ENCODE data around the gene CEP76. TPM values are rescaled to one million over a fixed set of nuclear protein-coding genes. Genes with fewer than 3 reads are reported as not detected.
"Not testable (repeated sequence)": the region's sequence is repeated elsewhere in the genome, so short reads cannot be mapped to it uniquely, and the experiment has no call there.

Gene CEP76
- total and polyA plus RNA-seq, 2 donors (not counting 1 experiment from before 2014, with no cell fraction given), result 5.3 to 10.0 TPM

- Histone ChIP-seq H4K20me1 (ENCODE audit: control insufficient read depth, insufficient read depth, low read length, poor library complexity, severe bottlenecking) (no peaks in the 10 kb centered on the region), H3K4me1 (ENCODE audit: control insufficient read depth in 2 of 2, insufficient read depth in 2 of 2, low read length in 2 of 2) (no peaks in the 10 kb centered on the region), H3K27me3 (replicated peaks in 1 of 4; ENCODE audit: control extremely low read depth in 1 of 4, control insufficient read depth in 3 of 4, insufficient read depth in 4 of 4, low read length in 3 of 4) (peaks cover 0 to 7% (median 3%) of the 10 kb centered on the region in 4 experiments), H3K79me2 (ENCODE audit: control insufficient read depth, insufficient read depth, low read length) (no peaks in the 10 kb centered on the region), H3K27ac (ENCODE audit: low read length in 2 of 2) (no peak overlapping the region), H3K4me3 (ENCODE audit: control extremely low read depth in 1 of 5, extremely low read depth in 1 of 5, insufficient read depth in 1 of 5, low read depth in 2 of 5, low read length in 4 of 5) (no peak overlapping the region), H3K9ac (ENCODE audit: low read length) (no peak overlapping the region), H3K9me3 (ENCODE audit: control extremely low read depth in 1 of 3, control insufficient read depth in 2 of 3, insufficient read depth in 1 of 3, low read length in 2 of 3) (no peaks in the 10 kb centered on the region), H2AFZ (ENCODE audit: insufficient read depth, low read depth, low read length, poor library complexity, severe bottlenecking) (no peak overlapping the region), H3K4me2 (replicated peaks; ENCODE audit: low read depth, low read length, poor library complexity, severe bottlenecking) (no peak overlapping the region), H3K36me3 (replicated peaks in 1 of 2; ENCODE audit: control extremely low read depth in 1 of 2, control insufficient read depth in 1 of 2, extremely low read depth in 1 of 2, insufficient read depth in 2 of 2, low read length in 1 of 2) (no peaks in the 10 kb centered on the region)
- intact Hi-C loops (cut with micrococcal nuclease), result no loop called here
- 94% methylated on average over 6 of the region's 10 CpGs for WGBS (ENCODE audit: insufficient coverage)
- Mint-ChIP-seq H3K27ac (no peak overlapping the region), H3K9me3 (ENCODE audit: insufficient read depth) (no peaks in the 10 kb centered on the region), H3K4me3 (no peak overlapping the region), H3K4me1 (no peaks in the 10 kb centered on the region), H3K27me3 (peaks cover 29% of the 10 kb centered on the region)
- POLR2A ChIA-PET, result no interaction called here
- DNase-seq (no peak), ATAC-seq (ENCODE audit: low read depth) (no peak)
- no peak for TF ChIP-seq CTCF (IDR thresholded peaks at IDR 0.05)
- TF ChIP-seq EZH2 (IDR thresholded peaks at IDR 0.05; ENCODE audit: borderline replicate concordance, insufficient read depth, low read depth, low read length, poor library complexity, severe bottlenecking), result no peak
- CTCF ChIA-PET, result no interaction called here
Measured at GRCh38 chr18:12645751-12646203, 56.7 kb downstream of the CEP76 start.

GRCh38 chr18:12645254-12645653 is 57.3 kb downstream of the CEP76 start:
- no peaks in the 10 kb centered on the region for H3K4me1 Mint-ChIP-seq
- no peak overlapping the region for H3K27ac Mint-ChIP-seq
- H3K9ac ChIP-seq (ENCODE audit: low read length), result no peak overlapping the region
- ATAC-seq (ENCODE audit: low read depth), result no peak
- CTCF ChIA-PET, result no interaction called here
- H4K20me1 ChIP-seq (ENCODE audit: control insufficient read depth, insufficient read depth, low read length, poor library complexity, severe bottlenecking), result no peaks in the 10 kb centered on the region
- H3K27me3 ChIP-seq (replicated peaks in 1 of 4; ENCODE audit: control extremely low read depth in 1 of 4, control insufficient read depth in 3 of 4, insufficient read depth in 4 of 4, low read length in 3 of 4), result peaks cover 0 to 7% (median 3%) of the 10 kb centered on the region in 4 experiments
- H3K4me3 ChIP-seq (ENCODE audit: control extremely low read depth in 1 of 5, extremely low read depth in 1 of 5, insufficient read depth in 1 of 5, low read depth in 2 of 5, low read length in 4 of 5), result no peak overlapping the region
- H3K27me3 Mint-ChIP-seq, result peaks cover 33% of the 10 kb centered on the region
- H3K79me2 ChIP-seq (ENCODE audit: control insufficient read depth, insufficient read depth, low read length), result no peaks in the 10 kb centered on the region
- no peak overlapping the region for H2AFZ ChIP-seq (ENCODE audit: insufficient read depth, low read depth, low read length, poor library complexity, severe bottlenecking)
- no peak for DNase-seq
- H3K27ac ChIP-seq (ENCODE audit: low read length in 2 of 2), result no peak overlapping the region
- no peaks in the 10 kb centered on the region for H3K4me1 ChIP-seq (ENCODE audit: control insufficient read depth in 2 of 2, insufficient read depth in 2 of 2, low read length in 2 of 2)
- H3K4me3 Mint-ChIP-seq, result no peak overlapping the region
- H3K4me2 ChIP-seq (replicated peaks; ENCODE audit: low read depth, low read length, poor library complexity, severe bottlenecking), result no peak overlapping the region
- TF ChIP-seq EZH2 (IDR thresholded peaks at IDR 0.05; ENCODE audit: borderline replicate concordance, insufficient read depth, low read depth, low read length, poor library complexity, severe bottlenecking) (no peak), CTCF (IDR thresholded peaks at IDR 0.05) (no peak)
- H3K9me3 Mint-ChIP-seq (ENCODE audit: insufficient read depth), result no peaks in the 10 kb centered on the region
- intact Hi-C loops (cut with micrococcal nuclease), result no loop called here
- POLR2A ChIA-PET, result no interaction called here
- no peaks in the 10 kb centered on the region for H3K36me3 ChIP-seq (replicated peaks in 1 of 2; ENCODE audit: control extremely low read depth in 1 of 2, control insufficient read depth in 1 of 2, extremely low read depth in 1 of 2, insufficient read depth in 2 of 2, low read length in 1 of 2)
- H3K9me3 ChIP-seq (ENCODE audit: control extremely low read depth in 1 of 3, control insufficient read depth in 2 of 3, insufficient read depth in 1 of 3, low read length in 2 of 3), result no peaks in the 10 kb centered on the region

GRCh38 chr18:12643756-12644155 is 58.8 kb downstream of the CEP76 start:
- H3K27me3 Mint-ChIP-seq, result peaks cover 28% of the 10 kb centered on the region
- H3K36me3 ChIP-seq (replicated peaks in 1 of 2; ENCODE audit: control extremely low read depth in 1 of 2, control insufficient read depth in 1 of 2, extremely low read depth in 1 of 2, insufficient read depth in 2 of 2, low read length in 1 of 2); H3K9ac ChIP-seq (ENCODE audit: low read length); H3K27ac ChIP-seq (ENCODE audit: low read length in 2 of 2); H3K27ac Mint-ChIP-seq; H3K4me1 Mint-ChIP-seq; H3K4me2 ChIP-seq (replicated peaks; ENCODE audit: low read depth, low read length, poor library complexity, severe bottlenecking); H3K79me2 ChIP-seq (ENCODE audit: control insufficient read depth, insufficient read depth, low read length); H4K20me1 ChIP-seq (ENCODE audit: control insufficient read depth, insufficient read depth, low read length, poor library complexity, severe bottlenecking); H3K9me3 ChIP-seq (ENCODE audit: control extremely low read depth in 1 of 3, control insufficient read depth in 2 of 3, insufficient read depth in 1 of 3, low read length in 2 of 3); intact Hi-C loops (cut with micrococcal nuclease); H3K4me3 Mint-ChIP-seq; POLR2A ChIA-PET; H2AFZ ChIP-seq (ENCODE audit: insufficient read depth, low read depth, low read length, poor library complexity, severe bottlenecking); H3K4me1 ChIP-seq (ENCODE audit: control insufficient read depth in 2 of 2, insufficient read depth in 2 of 2, low read length in 2 of 2); H3K4me3 ChIP-seq (ENCODE audit: control extremely low read depth in 1 of 5, extremely low read depth in 1 of 5, insufficient read depth in 1 of 5, low read depth in 2 of 5, low read length in 4 of 5); DNase-seq; H3K27me3 ChIP-seq (replicated peaks in 1 of 4; ENCODE audit: control extremely low read depth in 1 of 4, control insufficient read depth in 3 of 4, insufficient read depth in 4 of 4, low read length in 3 of 4); ATAC-seq (ENCODE audit: low read depth); H3K9me3 Mint-ChIP-seq (ENCODE audit: insufficient read depth): not testable (repeated sequence)
- CTCF ChIA-PET, result interaction anchor here (0.9 kb wide), 1 partner anchor 253 kb away, joined by 3 read pairs; no protein-coding TSS in a partner anchor
- WGBS (ENCODE audit: insufficient coverage), result no CpG with 5 or more reads among the region's 5 CpGs

Measured in B cell (primary cell).